HFF-Myc (cell line): ENCODE results near the gene OR2T1.
"Not testable (repeated sequence)": the region's sequence is repeated elsewhere in the genome, so short reads cannot be mapped to it uniquely, and the experiment has no call there.

Source experiments
- DNase-seq: peaks from one replicate; pipeline ENCODE4 v3.0.0-alpha.2; 2011; ENCODE audit warnings: low read depth; ENCODE audit errors: extremely low read depth
- H3K4me3 ChIP-seq: replicated peaks from 2 replicates; pipeline ENCODE4 v1.5.1; 2011; ENCODE audit warnings: low read depth, mild to moderate bottlenecking, control low read depth, low read length
- TF ChIP-seq, protein P1 (sequence below): IDR thresholded peaks from 2 replicates; pipeline ENCODE4 v1.5.1; 2012; ENCODE audit warnings: mild to moderate bottlenecking, low read depth, low read length, control low read depth; ENCODE audit errors: missing control alignments

Gene OR2T1

DNA sequence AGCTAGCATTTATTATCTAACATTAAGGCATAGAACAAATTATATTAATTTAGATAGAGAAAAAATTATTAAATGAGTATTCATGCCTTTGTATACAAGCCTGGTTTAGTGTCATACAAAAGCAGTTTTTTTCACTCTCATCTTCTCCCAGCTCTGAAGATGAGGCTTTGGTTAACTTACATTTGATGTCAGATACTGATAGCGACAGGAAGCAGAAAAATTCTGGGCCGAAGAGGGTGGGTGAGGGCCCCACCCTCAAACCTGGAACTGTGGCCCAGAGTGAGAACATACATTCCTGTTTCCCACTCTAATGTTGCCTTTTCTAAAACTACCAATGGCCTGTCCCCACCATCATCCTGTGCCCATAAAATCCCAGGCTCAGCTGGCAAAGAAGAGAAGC lies 15.0 kb downstream of the OR2T1 start:
- no peak overlapping the region for H3K4me3 ChIP-seq
- no peak for DNase-seq
- TF ChIP-seq, protein P1, sequence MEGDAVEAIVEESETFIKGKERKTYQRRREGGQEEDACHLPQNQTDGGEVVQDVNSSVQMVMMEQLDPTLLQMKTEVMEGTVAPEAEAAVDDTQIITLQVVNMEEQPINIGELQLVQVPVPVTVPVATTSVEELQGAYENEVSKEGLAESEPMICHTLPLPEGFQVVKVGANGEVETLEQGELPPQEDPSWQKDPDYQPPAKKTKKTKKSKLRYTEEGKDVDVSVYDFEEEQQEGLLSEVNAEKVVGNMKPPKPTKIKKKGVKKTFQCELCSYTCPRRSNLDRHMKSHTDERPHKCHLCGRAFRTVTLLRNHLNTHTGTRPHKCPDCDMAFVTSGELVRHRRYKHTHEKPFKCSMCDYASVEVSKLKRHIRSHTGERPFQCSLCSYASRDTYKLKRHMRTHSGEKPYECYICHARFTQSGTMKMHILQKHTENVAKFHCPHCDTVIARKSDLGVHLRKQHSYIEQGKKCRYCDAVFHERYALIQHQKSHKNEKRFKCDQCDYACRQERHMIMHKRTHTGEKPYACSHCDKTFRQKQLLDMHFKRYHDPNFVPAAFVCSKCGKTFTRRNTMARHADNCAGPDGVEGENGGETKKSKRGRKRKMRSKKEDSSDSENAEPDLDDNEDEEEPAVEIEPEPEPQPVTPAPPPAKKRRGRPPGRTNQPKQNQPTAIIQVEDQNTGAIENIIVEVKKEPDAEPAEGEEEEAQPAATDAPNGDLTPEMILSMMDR: no peak

DNA sequence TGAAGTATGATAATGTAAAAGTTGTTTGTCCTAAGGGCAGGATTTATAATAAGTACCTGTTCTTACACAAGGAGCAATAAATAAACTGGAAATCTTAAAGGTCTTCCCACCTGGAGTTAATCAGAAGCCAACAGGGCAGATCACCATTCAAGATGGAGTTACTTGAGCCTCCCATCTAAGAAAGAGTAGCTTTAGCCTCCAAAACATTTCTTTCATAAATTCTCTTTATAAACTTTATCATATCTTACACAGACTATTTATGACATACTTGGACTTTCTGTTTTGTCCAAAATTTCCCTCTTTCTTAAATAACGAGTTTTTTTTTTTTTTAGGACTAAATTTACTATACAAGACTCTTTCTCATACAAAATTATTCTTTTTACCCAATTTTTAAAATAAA lies 18.5 kb downstream of the OR2T1 start:
- no peak for DNase-seq
- no peak overlapping the region for H3K4me3 ChIP-seq
- TF ChIP-seq, protein P1: no peak

- not testable (repeated sequence) for H3K4me3 ChIP-seq, DNase-seq
Observed at GRCh38 chr1:248427526-248428191, 24.8 kb downstream of the OR2T1 start.

- not testable (repeated sequence) for H3K4me3 ChIP-seq, DNase-seq
Observed at GRCh38 chr1:248428192-248428533, 25.3 kb downstream of the OR2T1 start.

GRCh38 chr1:248431683-248432082 lies 28.8 kb downstream of the OR2T1 start:
- not testable (repeated sequence) for DNase-seq, H3K4me3 ChIP-seq

GRCh38 chr1:248432201-248432600 lies 29.4 kb downstream of the OR2T1 start:
- DNase-seq, H3K4me3 ChIP-seq: not testable (repeated sequence)

DNA sequence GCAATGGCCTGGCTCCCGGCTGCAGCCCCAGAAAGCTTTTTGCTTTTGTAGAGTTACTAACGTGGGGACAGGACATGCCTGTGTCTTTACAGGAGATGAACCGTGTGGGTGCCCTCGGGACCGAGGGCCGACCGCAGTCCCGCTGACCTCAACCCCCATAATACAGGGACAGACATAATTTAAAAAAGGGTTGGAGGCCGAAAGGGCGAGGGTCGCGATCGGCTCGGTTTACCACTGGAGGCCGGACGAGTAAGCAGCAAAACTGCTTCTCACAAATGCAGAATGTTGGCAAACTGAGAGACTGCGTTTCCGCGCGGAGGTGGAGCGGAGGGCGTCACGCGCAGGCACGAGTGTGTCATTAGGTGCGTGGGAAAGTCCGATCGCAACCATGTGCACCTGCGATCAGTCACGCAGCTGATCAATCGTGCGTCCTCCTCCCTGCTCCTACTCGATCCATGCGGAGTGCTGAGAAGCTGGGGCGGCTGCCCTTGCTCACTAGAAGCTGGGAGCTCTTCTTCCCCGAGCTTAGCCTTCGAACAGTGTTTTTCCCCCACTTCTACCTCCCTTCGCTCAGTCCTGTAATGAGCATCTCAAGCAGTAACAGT lies 31.1 kb downstream of the OR2T1 start:
- not testable (repeated sequence) for DNase-seq, H3K4me3 ChIP-seq

GRCh38 chr1:248434913-248435312 lies 32.1 kb downstream of the OR2T1 start:
- DNase-seq, H3K4me3 ChIP-seq: not testable (repeated sequence)

DNA sequence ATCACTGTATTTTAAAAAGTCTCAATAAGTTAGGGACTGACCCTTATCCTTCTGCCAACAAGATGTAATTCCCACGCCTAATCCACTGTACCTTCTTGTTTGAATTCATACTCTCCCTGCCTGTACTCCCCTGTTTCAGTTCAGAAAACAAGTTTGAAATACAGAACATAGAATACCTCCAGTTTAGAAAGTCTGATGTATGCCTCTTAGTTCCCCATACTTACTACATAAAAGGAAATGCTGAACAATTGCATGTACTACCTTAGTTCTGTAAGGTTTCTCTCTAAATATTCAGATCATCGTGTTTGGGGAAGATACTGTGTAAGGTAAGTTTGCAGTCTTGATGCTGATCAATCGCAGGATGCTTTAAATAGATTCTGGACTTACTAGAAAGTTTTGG lies 33.5 kb downstream of the OR2T1 start:
- not testable (repeated sequence) for H3K4me3 ChIP-seq

DNA sequence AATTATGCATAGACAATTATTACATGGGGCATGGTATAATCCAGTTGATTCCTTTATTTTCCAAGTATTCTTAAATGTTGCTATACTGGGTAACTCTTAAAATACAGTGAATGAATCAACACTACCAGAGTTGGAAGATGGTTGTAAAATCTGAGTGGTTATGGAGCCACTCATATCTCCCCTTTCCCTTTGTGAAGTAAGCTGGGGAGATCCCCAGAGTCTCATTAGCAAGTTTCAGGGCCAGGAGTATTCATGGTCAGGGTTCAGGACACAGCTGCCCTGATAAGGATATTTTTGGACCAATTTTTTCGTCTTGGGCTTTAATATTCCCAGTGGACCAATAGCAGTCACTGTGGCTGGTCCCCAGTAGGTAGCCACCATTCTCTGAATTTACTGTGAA lies 35.8 kb downstream of the OR2T1 start:
- H3K4me3 ChIP-seq, DNase-seq: not testable (repeated sequence)

More for the DNA sequence above, 33.5 kb downstream of the OR2T1 start:
- not testable (repeated sequence) for DNase-seq

DNA sequence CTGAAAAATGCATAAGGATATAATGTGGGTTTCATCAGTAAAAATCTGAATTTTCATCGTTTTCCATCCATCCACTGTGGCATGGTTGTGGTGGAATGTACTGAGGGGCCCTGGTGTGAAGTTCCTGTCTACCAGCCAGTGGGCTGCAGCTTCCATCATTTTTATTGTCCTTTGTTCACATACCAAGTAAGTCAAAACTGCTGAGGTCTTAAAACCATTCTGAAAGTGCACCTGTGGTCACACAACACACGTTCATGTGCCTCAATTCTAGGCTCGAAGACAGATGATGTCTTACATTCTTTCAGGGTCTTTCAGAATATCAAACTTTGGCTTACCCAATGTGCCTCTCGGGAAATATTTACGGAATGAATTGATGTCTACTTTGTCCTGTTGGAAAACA lies 36.4 kb downstream of the OR2T1 start:
- DNase-seq, H3K4me3 ChIP-seq: not testable (repeated sequence)

DNA sequence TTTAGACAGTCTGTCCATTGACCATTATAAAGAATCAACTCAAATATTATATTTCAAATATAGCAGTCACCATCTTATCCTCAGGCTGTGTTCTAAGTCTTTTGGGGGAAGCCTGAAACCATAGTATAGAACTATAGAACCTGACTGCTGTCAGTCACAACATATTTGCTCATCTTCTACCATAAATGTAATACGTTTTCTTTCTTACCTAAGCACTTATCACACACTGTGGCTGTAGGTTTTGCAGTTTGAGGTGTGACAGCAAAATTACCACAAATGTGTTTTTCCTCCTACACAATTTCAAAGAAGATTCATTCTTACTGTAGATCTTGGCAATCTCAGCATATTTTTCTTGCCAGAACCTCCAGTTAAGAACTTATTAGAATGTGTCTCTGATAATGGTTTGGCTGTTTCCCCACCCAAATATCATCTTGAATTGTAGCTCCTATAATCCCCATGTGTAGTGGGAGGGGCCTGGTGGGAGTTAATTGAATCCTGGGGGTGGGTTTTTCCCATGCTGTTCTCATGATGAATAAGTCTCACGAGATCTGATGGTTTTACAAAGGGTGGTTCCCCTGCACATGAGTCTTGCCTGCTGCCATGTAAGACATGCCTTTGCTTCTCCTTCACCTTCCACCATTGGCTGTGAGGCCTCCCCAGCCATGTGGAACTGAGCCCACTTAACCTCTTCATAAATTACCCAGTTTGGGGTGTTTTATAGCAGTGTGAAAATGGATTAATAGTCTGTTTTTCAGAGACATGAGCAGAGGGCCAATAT lies 39.8 kb downstream of the OR2T1 start:
- not testable (repeated sequence) for H3K4me3 ChIP-seq, DNase-seq

DNA sequence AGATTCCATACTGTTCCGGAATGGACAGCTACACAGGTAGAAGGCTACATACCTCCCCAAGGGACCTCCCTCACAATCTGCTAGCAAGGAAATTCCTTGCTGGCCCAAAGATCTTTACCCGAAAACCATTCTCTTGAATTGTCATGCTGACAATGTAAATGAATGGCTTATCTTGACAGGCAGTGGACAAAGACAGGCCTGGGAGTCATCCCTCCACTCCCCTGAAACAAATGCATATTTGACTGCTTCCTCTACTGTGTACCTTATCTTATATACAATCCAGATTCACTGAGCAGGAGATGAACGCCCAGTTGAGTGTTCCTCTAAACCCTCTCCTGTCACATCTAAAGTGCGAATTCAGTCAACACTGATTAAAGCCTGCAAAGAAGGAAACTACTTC lies 41.8 kb downstream of the OR2T1 start:
- H3K4me3 ChIP-seq, DNase-seq: not testable (repeated sequence)

- DNase-seq, H3K4me3 ChIP-seq: not testable (repeated sequence)
Observed at GRCh38 chr1:248445399-248445798, 42.6 kb downstream of the OR2T1 start, which contains the start of gene OR2T2. TSS of gene OR2T2 (plus strand) at chr1:248445637. CDS start at chr1:248452798, 7,161 bp downstream.

DNA sequence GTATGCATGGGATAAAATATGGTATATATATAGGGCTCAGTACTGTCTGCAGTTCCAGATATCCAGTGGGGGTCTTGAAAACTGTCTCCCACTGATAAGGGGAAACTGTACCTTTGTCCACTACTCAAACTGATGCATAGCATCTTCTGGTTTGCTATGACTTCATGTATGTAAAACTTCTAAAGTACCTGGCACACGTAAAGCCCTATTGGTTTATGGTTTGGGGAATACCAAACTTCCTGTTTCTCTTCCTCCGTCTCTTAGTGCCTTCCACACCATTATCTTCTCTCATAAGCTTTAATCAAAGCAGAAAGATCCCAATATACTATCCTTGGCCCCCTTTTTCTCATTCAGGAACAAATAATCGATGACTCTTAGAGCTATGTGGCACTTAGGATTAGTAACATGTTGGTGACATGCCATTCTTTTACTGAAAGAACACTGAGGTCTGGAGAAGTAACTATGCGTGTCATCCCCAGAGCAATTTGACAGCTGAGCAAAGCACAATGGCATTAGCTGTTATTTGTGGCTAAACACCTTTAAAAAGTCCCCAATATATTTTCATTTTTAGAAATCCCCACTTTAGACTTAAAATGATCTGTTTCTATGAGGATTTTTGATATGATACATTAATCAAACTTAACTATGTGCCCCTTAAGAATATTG lies 45.7 kb downstream of the OR2T1 start:
- not testable (repeated sequence) for H3K4me3 ChIP-seq, DNase-seq
